Fibroblast of lung (primary cell): ENCODE data around the gene HGF. TPM values are rescaled to one million over a fixed set of nuclear protein-coding genes. Genes with fewer than 3 reads are reported as not detected.

Source experiments
- DNase-seq, 2 donors: peaks; one replicate each; pipeline versions ENCODE4 v3.0.0 to v3.0.0-alpha.2; 2010; ENCODE audit warnings: low read depth in 2 of 2
- H2AFZ ChIP-seq: 2 replicates; pipeline ENCODE4 v1.5.1; 2012; ENCODE audit warnings: low read length, control low read depth, inconsistent platforms
- H3K27ac ChIP-seq: 2 replicates; pipeline ENCODE4 v1.5.1; 2011; ENCODE audit warnings: low read length, control low read depth; ENCODE audit not compliant: insufficient read depth
- H3K27me3 ChIP-seq: 2 replicates; pipeline ENCODE4 v1.5.1; 2011; ENCODE audit warnings: mild to moderate bottlenecking, low read length; ENCODE audit not compliant: control insufficient read depth, insufficient read depth
- H3K36me3 ChIP-seq: 2 replicates; pipeline ENCODE4 v1.5.1; 2011; ENCODE audit warnings: low read length; ENCODE audit not compliant: control insufficient read depth, insufficient read depth
- H3K4me1 ChIP-seq: 2 replicates; pipeline ENCODE4 v1.5.1; 2011; ENCODE audit warnings: low read length; ENCODE audit not compliant: control insufficient read depth, insufficient read depth; ENCODE audit errors: extremely low read depth
- H3K4me2 ChIP-seq: 2 replicates; pipeline ENCODE4 v1.5.1; 2011; ENCODE audit warnings: low read length, control low read depth; ENCODE audit not compliant: insufficient read depth; ENCODE audit errors: extremely low read depth
- H3K4me3 ChIP-seq, 4 experiments: fragments of 200-600 bp in 1 of 4; sonication (generic) in 1 of 4; replicated peaks in 1 of 4; 2 replicates each; pipeline ENCODE4 v1.5.1; 2011 to 2016; ENCODE audit warnings: low read length in 4 of 4, low read depth in 3 of 4, mild to moderate bottlenecking in 3 of 4, control low read depth in 2 of 4, inconsistent platforms in 1 of 4, mixed read lengths in 1 of 4; ENCODE audit not compliant: insufficient read depth in 1 of 4; ENCODE audit errors: control extremely low read depth in 1 of 4
- H3K79me2 ChIP-seq: 2 replicates; pipeline ENCODE4 v1.5.1; 2012; ENCODE audit warnings: mild to moderate bottlenecking, low read length, inconsistent platforms; ENCODE audit not compliant: control insufficient read depth, insufficient read depth
- H3K9ac ChIP-seq: 2 replicates; pipeline ENCODE4 v1.5.1; 2011; ENCODE audit warnings: mild to moderate bottlenecking, low read length, control low read depth; ENCODE audit not compliant: insufficient read depth
- H3K9me3 ChIP-seq: 2 replicates; pipeline ENCODE4 v1.5.1; 2012; ENCODE audit warnings: low read depth, low read length; ENCODE audit not compliant: control insufficient read depth, insufficient read depth
- H4K20me1 ChIP-seq: 2 replicates; pipeline ENCODE4 v1.5.1; 2011; ENCODE audit warnings: low read length; ENCODE audit not compliant: control insufficient read depth, insufficient read depth; ENCODE audit errors: extremely low read depth
- CTCF ChIP-seq, 2 donors: IDR thresholded peaks in 1 of 2; conservative IDR thresholded peaks in 1 of 2; 1 replicate in 1 of 2; 2 replicates in 1 of 2; pipeline ENCODE4 v1.5.1; 2011 to 2012; ENCODE audit warnings: low read length in 2 of 2, control low read depth in 1 of 2, inconsistent platforms in 1 of 2, low read depth in 1 of 2, mild to moderate bottlenecking in 1 of 2
- EZH2 ChIP-seq: IDR thresholded peaks from 2 replicates; pipeline ENCODE4 v1.5.1; 2012; ENCODE audit warnings: low read length, control low read depth, mild to moderate bottlenecking; ENCODE audit errors: missing control alignments
- polyA plus RNA-seq, 2 donors: library from polyadenylated mRNA; depleted of rRNA in 1 of 2; stranded (reverse) in 1 of 2; unstranded in 1 of 2; fragments of >200 nt; gene quantifications; 2 replicates each; pipeline ENCODE4 v1.2.1, GENCODE V29; 2011 to 2012; ENCODE audit warnings: missing spikeins in 1 of 2
- total RNA-seq: library from RNA; depleted of rRNA; stranded (reverse); fragments of >200 nt; gene quantifications from 2 replicates; pipeline ENCODE4 v1.2.1, GENCODE V29; 2014

The HGF gene
- total and polyA plus RNA-seq, 2 donors (not counting 1 experiment from before 2014, with no cell fraction given) = 212 to 243 TPM

GRCh38 chr7:81666209-81666608 lies 103.6 kb downstream of the HGF start:
- peak in 1 of 2 donors; percentile 65 for DNase-seq
- Histone ChIP-seq H2AFZ (no peak overlapping the region), H3K36me3 (no peaks in the 10 kb centered on the region), H3K4me3 (no peak overlapping the region), H3K4me2 (no peak overlapping the region), H3K79me2 (no peaks in the 10 kb centered on the region), H3K9me3 (no peaks in the 10 kb centered on the region), H3K4me1 (no peaks in the 10 kb centered on the region), H3K9ac (no peak overlapping the region), H3K27me3 (no peaks in the 10 kb centered on the region), H3K27ac (no peak overlapping the region), H4K20me1 (no peaks in the 10 kb centered on the region)
- TF ChIP-seq CTCF (conservative IDR thresholded peaks at IDR 0.05 in 1 of 2, IDR thresholded peaks at IDR 0.05 in 1 of 2; ENCODE audit: low read depth in 1 of 2, low read length in 2 of 2) (no peak), EZH2 (no peak)

GRCh38 chr7:81665236-81665635 lies 104.6 kb downstream of the HGF start:
- no peaks in the 10 kb centered on the region for H3K27me3 ChIP-seq
- H3K79me2 ChIP-seq = no peaks in the 10 kb centered on the region
- no peak overlapping the region for H3K9ac ChIP-seq
- H4K20me1 ChIP-seq = no peaks in the 10 kb centered on the region
- no peaks in the 10 kb centered on the region for H3K9me3 ChIP-seq
- TF ChIP-seq CTCF (conservative IDR thresholded peaks at IDR 0.05 in 1 of 2, IDR thresholded peaks at IDR 0.05 in 1 of 2; ENCODE audit: low read depth in 1 of 2, low read length in 2 of 2) (no peak), EZH2 (no peak)
- no peaks in the 10 kb centered on the region for H3K36me3 ChIP-seq
- H3K4me3 ChIP-seq = no peak overlapping the region
- no peak overlapping the region for H3K4me2 ChIP-seq
- no peaks in the 10 kb centered on the region for H3K4me1 ChIP-seq
- H2AFZ ChIP-seq = no peak overlapping the region
- DNase-seq = no peak
- H3K27ac ChIP-seq = no peak overlapping the region

- TF ChIP-seq EZH2 = no peak
- no peak for TF ChIP-seq CTCF (conservative IDR thresholded peaks at IDR 0.05 in 1 of 2, IDR thresholded peaks at IDR 0.05 in 1 of 2; ENCODE audit: low read depth in 1 of 2, low read length in 2 of 2)
- H4K20me1 ChIP-seq = no peaks in the 10 kb centered on the region
- no peak overlapping the region for H3K27ac ChIP-seq
- no peak for DNase-seq
- H2AFZ ChIP-seq = no peak overlapping the region
- H3K4me2 ChIP-seq = no peak overlapping the region
- H3K27me3 ChIP-seq = no peaks in the 10 kb centered on the region
- H3K4me1 ChIP-seq = no peaks in the 10 kb centered on the region
- H3K9ac ChIP-seq = no peak overlapping the region
- H3K36me3 ChIP-seq = no peaks in the 10 kb centered on the region
- no peaks in the 10 kb centered on the region for H3K79me2 ChIP-seq
- no peak overlapping the region for H3K4me3 ChIP-seq
- H3K9me3 ChIP-seq = no peaks in the 10 kb centered on the region
Measured at GRCh38 chr7:81664304-81664703, 105.5 kb downstream of the HGF start.
